Measurements from ENCODE around the gene DNAH2. TPM values are rescaled to one million over a fixed set of nuclear protein-coding genes. Genes with fewer than 3 reads are reported as not detected.

DNAH2 gene
- total RNA-seq, 1 donor from 2014 or later = 0.72 TPM

DNA sequence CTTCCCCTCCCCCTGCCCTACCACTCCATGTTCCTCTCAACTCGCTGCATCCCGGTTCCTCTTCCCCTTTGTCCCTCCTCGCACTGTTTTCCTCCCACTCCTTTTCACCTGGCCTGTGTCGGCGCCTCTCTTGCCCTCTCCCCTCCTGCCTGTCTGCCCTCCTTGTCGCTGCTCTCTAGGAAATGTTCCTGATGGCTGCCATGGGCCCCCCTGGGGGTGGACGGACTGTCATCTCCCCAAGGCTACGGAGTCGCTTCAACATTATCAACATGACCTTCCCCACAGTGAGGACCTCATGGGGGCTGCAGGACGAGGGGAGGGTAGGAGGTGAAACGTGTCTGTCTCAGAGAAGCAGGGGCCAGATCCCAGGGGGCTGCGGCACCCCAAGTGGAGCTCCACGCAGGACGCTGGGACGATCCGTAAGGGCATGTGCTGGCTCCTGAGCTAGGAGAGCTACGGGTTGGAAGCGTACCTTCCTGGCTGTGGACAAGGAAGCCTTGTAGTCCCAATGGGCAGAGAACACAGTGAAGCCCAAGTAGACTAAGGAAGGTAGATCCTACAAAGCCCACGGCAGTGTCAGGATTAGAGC, 76.6 kb downstream of the DNAH2 start:
- TF ChIP-seq, protein P1, sequence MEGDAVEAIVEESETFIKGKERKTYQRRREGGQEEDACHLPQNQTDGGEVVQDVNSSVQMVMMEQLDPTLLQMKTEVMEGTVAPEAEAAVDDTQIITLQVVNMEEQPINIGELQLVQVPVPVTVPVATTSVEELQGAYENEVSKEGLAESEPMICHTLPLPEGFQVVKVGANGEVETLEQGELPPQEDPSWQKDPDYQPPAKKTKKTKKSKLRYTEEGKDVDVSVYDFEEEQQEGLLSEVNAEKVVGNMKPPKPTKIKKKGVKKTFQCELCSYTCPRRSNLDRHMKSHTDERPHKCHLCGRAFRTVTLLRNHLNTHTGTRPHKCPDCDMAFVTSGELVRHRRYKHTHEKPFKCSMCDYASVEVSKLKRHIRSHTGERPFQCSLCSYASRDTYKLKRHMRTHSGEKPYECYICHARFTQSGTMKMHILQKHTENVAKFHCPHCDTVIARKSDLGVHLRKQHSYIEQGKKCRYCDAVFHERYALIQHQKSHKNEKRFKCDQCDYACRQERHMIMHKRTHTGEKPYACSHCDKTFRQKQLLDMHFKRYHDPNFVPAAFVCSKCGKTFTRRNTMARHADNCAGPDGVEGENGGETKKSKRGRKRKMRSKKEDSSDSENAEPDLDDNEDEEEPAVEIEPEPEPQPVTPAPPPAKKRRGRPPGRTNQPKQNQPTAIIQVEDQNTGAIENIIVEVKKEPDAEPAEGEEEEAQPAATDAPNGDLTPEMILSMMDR (IDR thresholded peaks at IDR 0.05; ENCODE audit: unreplicated experiment) = no peak
- H3K4me3 Mint-ChIP-seq (ENCODE audit: unreplicated experiment) = no peak overlapping the region
- DNase-seq (ENCODE audit: low spot score) = no peak
- H3K36me3 Mint-ChIP-seq (ENCODE audit: low read depth, unreplicated experiment) = no peaks in the 10 kb centered on the region
- peaks cover 7% of the 10 kb centered on the region for H3K27me3 Mint-ChIP-seq (ENCODE audit: unreplicated experiment)
- H3K27ac Mint-ChIP-seq (ENCODE audit: unreplicated experiment) = peak overlapping the region; percentile 64
- no peaks in the 10 kb centered on the region for H3K9me3 Mint-ChIP-seq (ENCODE audit: unreplicated experiment)
- peaks cover 9% of the 10 kb centered on the region for H3K4me1 Mint-ChIP-seq (ENCODE audit: unreplicated experiment)

DNA sequence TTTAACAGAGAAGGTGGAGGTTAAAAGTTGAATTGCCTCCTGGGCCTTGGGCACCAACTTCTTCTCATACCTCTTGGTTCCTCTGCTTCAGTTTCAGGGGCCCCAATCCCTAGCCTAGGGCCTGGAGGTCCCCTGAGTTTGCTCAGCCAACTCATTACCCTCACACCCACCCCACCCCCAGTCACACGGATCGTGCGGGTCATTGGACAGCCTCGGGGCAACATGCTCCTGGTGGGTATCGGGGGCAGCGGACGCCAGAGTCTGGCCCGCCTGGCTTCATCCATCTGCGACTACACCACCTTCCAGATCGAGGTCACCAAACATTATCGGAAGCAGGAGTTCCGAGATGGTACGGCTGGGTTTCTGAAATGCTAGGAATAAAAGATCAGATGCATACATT, 80.4 kb downstream of the DNAH2 start:
- no peak overlapping the region for H3K4me3 Mint-ChIP-seq (ENCODE audit: unreplicated experiment)
- peaks cover 10% of the 10 kb centered on the region for H3K4me1 Mint-ChIP-seq (ENCODE audit: unreplicated experiment)
- TF ChIP-seq, protein P1 (IDR thresholded peaks at IDR 0.05; ENCODE audit: unreplicated experiment) = no peak
- no peaks in the 10 kb centered on the region for H3K36me3 Mint-ChIP-seq (ENCODE audit: low read depth, unreplicated experiment)
- H3K27ac Mint-ChIP-seq (ENCODE audit: unreplicated experiment) = no peak overlapping the region
- no peaks in the 10 kb centered on the region for H3K9me3 Mint-ChIP-seq (ENCODE audit: unreplicated experiment)
- H3K27me3 Mint-ChIP-seq (ENCODE audit: unreplicated experiment) = peaks cover 14% of the 10 kb centered on the region
- DNase-seq (ENCODE audit: low spot score) = no peak

DNA sequence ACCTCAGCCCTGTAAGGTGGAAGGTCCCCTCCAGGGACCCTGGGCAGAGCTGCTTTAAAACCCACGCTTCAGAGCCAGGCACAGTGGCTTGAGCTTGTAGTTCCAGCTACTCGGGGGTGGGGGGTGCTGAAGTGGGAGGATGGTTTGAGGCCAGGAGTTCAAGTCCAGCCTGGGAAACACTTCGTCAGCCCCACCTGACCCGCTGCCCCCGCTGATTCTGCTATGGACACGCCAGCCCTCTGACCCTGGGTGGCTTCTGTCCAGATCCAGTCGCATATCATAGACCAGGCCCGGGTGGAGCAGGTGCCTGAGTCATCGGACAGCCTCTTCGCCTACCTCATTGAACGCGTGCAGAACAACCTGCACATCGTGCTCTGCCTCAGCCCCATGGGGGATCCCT, 81.3 kb downstream of the DNAH2 start:
- Mint-ChIP-seq H3K4me1 (ENCODE audit: unreplicated experiment) (peaks cover 11% of the 10 kb centered on the region), H3K4me3 (ENCODE audit: unreplicated experiment) (no peak overlapping the region), H3K27me3 (ENCODE audit: unreplicated experiment) (peaks cover 14% of the 10 kb centered on the region), H3K27ac (ENCODE audit: unreplicated experiment) (no peak overlapping the region), H3K9me3 (ENCODE audit: unreplicated experiment) (no peaks in the 10 kb centered on the region), H3K36me3 (ENCODE audit: low read depth, unreplicated experiment) (no peaks in the 10 kb centered on the region)
- TF ChIP-seq, protein P1 (IDR thresholded peaks at IDR 0.05; ENCODE audit: unreplicated experiment) = no peak
- DNase-seq (ENCODE audit: low spot score) = no peak

DNA sequence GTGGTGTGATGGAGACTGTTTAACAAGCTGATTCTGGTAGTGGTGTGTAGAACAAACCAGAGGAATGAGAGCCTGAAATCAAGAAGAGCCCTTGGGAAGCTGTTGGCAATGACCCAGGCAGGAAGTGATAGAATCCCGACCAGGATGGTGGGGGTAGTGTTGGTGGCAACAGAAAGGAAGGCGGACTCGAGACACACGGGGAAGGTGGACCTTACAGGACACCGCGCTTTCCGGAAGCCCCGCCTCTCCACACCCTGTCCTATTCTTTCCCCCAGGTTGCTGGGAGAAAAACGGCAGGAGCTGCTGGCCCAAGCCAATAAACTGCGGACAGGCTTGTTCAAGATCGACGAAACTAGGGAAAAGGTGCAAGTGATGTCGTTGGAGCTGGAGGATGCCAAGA, 86.4 kb downstream of the DNAH2 start:
- Mint-ChIP-seq H3K27ac (ENCODE audit: unreplicated experiment) (no peak overlapping the region), H3K36me3 (ENCODE audit: low read depth, unreplicated experiment) (no peaks in the 10 kb centered on the region), H3K9me3 (ENCODE audit: unreplicated experiment) (no peaks in the 10 kb centered on the region), H3K27me3 (ENCODE audit: unreplicated experiment) (peaks cover 10% of the 10 kb centered on the region), H3K4me1 (ENCODE audit: unreplicated experiment) (peaks cover 9% of the 10 kb centered on the region), H3K4me3 (ENCODE audit: unreplicated experiment) (peak overlapping the region; percentile 37)
- no peak for DNase-seq (ENCODE audit: low spot score)
- TF ChIP-seq, protein P1 (IDR thresholded peaks at IDR 0.05; ENCODE audit: unreplicated experiment) = no peak

DNA sequence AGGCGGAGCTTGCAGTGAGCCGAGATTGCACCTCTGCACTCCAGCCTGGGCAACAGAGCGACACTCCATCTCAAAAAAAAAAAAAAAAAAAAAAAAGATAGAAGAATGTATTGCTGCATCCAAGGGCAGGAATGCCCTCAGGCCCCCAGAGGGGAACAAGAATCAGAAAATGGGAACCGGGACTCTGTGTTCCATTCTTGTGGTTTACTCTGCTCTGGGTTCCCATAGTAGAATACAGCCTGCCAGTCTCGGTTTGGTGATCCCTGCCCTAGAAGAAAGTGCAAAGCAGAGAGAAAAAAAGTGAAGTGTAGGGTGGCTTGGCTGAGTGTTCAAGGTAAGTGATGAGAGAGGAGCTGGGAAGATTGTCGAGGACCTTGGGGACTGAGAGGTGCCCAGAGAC, 89.0 kb downstream of the DNAH2 start:
- Mint-ChIP-seq H3K27ac (ENCODE audit: unreplicated experiment) (no peak overlapping the region), H3K4me3 (ENCODE audit: unreplicated experiment) (peak overlapping the region; percentile 17), H3K36me3 (ENCODE audit: low read depth, unreplicated experiment) (no peaks in the 10 kb centered on the region), H3K9me3 (ENCODE audit: unreplicated experiment) (no peaks in the 10 kb centered on the region), H3K4me1 (ENCODE audit: unreplicated experiment) (peaks cover 5% of the 10 kb centered on the region), H3K27me3 (ENCODE audit: unreplicated experiment) (peaks cover 9% of the 10 kb centered on the region)
- no peak for DNase-seq (ENCODE audit: low spot score)
- TF ChIP-seq, protein P1 (IDR thresholded peaks at IDR 0.05; ENCODE audit: unreplicated experiment) = no peak

Data from endothelial cell (in vitro differentiated cells).